ENCODE measurements around the gene UGP2. TPM values are rescaled to one million over a fixed set of nuclear protein-coding genes. Genes with fewer than 3 reads are reported as not detected.

UGP2 gene
- total and polyA plus RNA-seq, 2 of the 4 experiments (the other 2 are of a cell fraction) = 45.0 to 58.8 TPM

DNA sequence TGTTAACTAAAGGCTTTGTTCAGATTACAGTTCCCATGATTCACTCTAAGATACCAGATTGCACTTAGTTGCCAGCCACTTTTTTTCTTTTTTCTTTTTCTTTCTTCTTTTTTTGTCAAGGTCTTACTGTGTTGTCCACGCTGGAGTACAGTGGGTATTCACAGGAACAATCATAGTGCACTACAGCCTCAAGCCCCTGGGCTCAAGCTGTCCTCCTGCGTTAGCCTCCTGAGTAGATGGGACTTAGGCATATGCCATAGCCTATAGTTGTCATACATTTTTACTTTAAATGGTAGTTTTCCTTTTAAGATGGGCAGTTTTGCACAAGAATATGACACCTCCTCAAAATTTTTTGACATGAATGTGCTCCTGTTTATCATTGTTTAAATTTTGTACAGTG, 2.1 kb downstream of the UGP2 start:
- Histone ChIP-seq H2AFZ (replicated peaks; ENCODE audit: low read length, poor library complexity) (no peak overlapping the region), H3K27me3 (ENCODE audit: control insufficient read depth, insufficient read depth, low read length) (no peaks in the 10 kb centered on the region), H2AK9ac (replicated peaks; ENCODE audit: low read depth, low read length, poor library complexity) (no peak overlapping the region), H2BK5ac (ENCODE audit: low read depth, low read length, poor library complexity, severe bottlenecking) (peak overlapping the region; percentile 91), H4K91ac (ENCODE audit: insufficient read depth, low read depth, low read length) (no peak overlapping the region), H3K14ac (replicated peaks; ENCODE audit: low read depth, low read length) (no peak overlapping the region), H3K79me1 (ENCODE audit: low read depth in 1 of 2, low read length in 2 of 2) (peaks cover 11 to 44% of the 10 kb centered on the region in 2 experiments; a peak in 2 of 4 replicates), H3K4ac (ENCODE audit: low read depth, low read length) (peak overlapping the region; percentile 32; the same call in 1 of the 2 replicates), H4K5ac (ENCODE audit: low read depth, low read length) (0 out of 2 replicates have a peak overlapping the region, but pooled peaks have one; percentile 34), H3K4me3 (ENCODE audit: insufficient read depth, low read depth, low read length) (no peak overlapping the region), H4K20me1 (ENCODE audit: insufficient read depth, low read length) (peaks cover 10% of the 10 kb centered on the region; the same call in 1 of the 2 replicates), H2BK20ac (ENCODE audit: low read depth, low read length) (no peak overlapping the region), H2BK15ac (ENCODE audit: low read depth, low read length) (no peak overlapping the region), H2AK5ac (ENCODE audit: low read depth, low read length) (peak overlapping the region; percentile 78; the same call in 1 of the 2 replicates), H3K23ac (ENCODE audit: low read depth, low read length) (0 out of 2 replicates have a peak overlapping the region, but pooled peaks have one; percentile 63), H3K27ac (ENCODE audit: insufficient read depth, low read length) (peak overlapping the region; percentile 42; the same call in 1 of the 2 replicates), H4K8ac (ENCODE audit: low read depth in 2 of 2, low read length in 2 of 2) (no peak overlapping the region), H3K9me3 (ENCODE audit: control insufficient read depth, insufficient read depth, low read length) (no peaks in the 10 kb centered on the region), H3K36me3 (ENCODE audit: control insufficient read depth, insufficient read depth, low read length) (no peaks in the 10 kb centered on the region), H3K4me1 (ENCODE audit: control insufficient read depth, insufficient read depth, low read length) (peaks cover 6% of the 10 kb centered on the region), H3K56ac (ENCODE audit: extremely low read depth, insufficient read depth, low read length) (no peak overlapping the region), H3K4me2 (ENCODE audit: low read depth, low read length) (peak overlapping the region; percentile 87), H2BK120ac (ENCODE audit: low read depth, low read length) (no peak overlapping the region), H3K18ac (ENCODE audit: low read depth, low read length) (peak overlapping the region; percentile 62; the same call in 1 of the 2 replicates), H3K9me1 (ENCODE audit: insufficient read depth, low read length) (peaks cover 5% of the 10 kb centered on the region), H3K9ac (ENCODE audit: low read depth, low read length) (no peak overlapping the region)
- no peak for ATAC-seq (ENCODE audit: low read depth)
- WGBS, 2 experiments (ENCODE audit: extremely low coverage in 2 of 2, insufficient read length in 1 of 2) = no CpG with 5 or more reads among the region's 2 CpGs
- POLR2A ChIA-PET (ENCODE audit: unreplicated experiment) = no interaction called here
- no TSS peak for BruUV-seq (replicated peaks)
- intact Hi-C loops (cut with micrococcal nuclease) (loop anchor here (2.0 to 5.0 kb wide), 2 partner anchors 45 to 51 kb away; no protein-coding TSS in a partner anchor), dilution Hi-C loops (cut with HindIII; ENCODE audit: low sequenced_read_pairs, unreplicated experiment) (no loop called here), in situ Hi-C loops (cut with MboI; ENCODE audit: low sequenced_read_pairs) (no loop called here)
- CTCF ChIA-PET = interaction anchor here (1.1 to 1.9 kb wide), 5 partner anchors 16 to 145 kb away, joined by 3 to 5 read pairs (median 4); no protein-coding TSS in a partner anchor
- DNase-seq = no peak
- no peak for TF ChIP-seq MAZ (IDR thresholded peaks at IDR 0.05; ENCODE audit: borderline replicate concordance, low read depth, low read length)
- TF ChIP-seq, protein P1, sequence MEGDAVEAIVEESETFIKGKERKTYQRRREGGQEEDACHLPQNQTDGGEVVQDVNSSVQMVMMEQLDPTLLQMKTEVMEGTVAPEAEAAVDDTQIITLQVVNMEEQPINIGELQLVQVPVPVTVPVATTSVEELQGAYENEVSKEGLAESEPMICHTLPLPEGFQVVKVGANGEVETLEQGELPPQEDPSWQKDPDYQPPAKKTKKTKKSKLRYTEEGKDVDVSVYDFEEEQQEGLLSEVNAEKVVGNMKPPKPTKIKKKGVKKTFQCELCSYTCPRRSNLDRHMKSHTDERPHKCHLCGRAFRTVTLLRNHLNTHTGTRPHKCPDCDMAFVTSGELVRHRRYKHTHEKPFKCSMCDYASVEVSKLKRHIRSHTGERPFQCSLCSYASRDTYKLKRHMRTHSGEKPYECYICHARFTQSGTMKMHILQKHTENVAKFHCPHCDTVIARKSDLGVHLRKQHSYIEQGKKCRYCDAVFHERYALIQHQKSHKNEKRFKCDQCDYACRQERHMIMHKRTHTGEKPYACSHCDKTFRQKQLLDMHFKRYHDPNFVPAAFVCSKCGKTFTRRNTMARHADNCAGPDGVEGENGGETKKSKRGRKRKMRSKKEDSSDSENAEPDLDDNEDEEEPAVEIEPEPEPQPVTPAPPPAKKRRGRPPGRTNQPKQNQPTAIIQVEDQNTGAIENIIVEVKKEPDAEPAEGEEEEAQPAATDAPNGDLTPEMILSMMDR (conservative IDR thresholded peaks at IDR 0.05; ENCODE audit: low read depth, low read length) = no peak
- TF ChIP-seq POLR2A (IDR thresholded peaks at IDR 0.05; ENCODE audit: low read depth, low read length) = no peak
